Panc1 (cell line): ENCODE results near the gene CHST8.

Experiments
- CTCF ChIP-seq: fragments of 450-650 bp; IDR thresholded peaks from 2 replicates; pipeline ENCODE4 v1.5.1; 2017; ENCODE audit warnings: mild to moderate bottlenecking
- REST ChIP-seq, 2 experiments: IDR thresholded peaks; 2 replicates each; pipeline ENCODE4 v1.6.1; 2011 to 2012; ENCODE audit warnings: low read depth in 2 of 2, control low read depth in 1 of 2, low read length in 1 of 2, mild to moderate bottlenecking in 1 of 2, moderate library complexity in 1 of 2; ENCODE audit not compliant: insufficient read depth in 1 of 2

- no peak for TF ChIP-seq CTCF
- TF ChIP-seq REST (IDR thresholded peaks at IDR 0.05; ENCODE audit: insufficient read depth in 1 of 2, low read depth in 2 of 2, low read length in 1 of 2), result no peak
These were observed 159.0 kb downstream of the CHST8 start for GRCh38 chr19:33780746-33781145.
